ENCODE results near the gene NUDT4. TPM values are rescaled to one million over a fixed set of nuclear protein-coding genes. Genes with fewer than 3 reads are reported as not detected.

The NUDT4 gene
- 17.8 and 30.1 TPM in 2 replicates for total RNA-seq (2014; rRNA removed; shearing (Covaris generic); ENCODE audit: low replicate concordance)

DNA sequence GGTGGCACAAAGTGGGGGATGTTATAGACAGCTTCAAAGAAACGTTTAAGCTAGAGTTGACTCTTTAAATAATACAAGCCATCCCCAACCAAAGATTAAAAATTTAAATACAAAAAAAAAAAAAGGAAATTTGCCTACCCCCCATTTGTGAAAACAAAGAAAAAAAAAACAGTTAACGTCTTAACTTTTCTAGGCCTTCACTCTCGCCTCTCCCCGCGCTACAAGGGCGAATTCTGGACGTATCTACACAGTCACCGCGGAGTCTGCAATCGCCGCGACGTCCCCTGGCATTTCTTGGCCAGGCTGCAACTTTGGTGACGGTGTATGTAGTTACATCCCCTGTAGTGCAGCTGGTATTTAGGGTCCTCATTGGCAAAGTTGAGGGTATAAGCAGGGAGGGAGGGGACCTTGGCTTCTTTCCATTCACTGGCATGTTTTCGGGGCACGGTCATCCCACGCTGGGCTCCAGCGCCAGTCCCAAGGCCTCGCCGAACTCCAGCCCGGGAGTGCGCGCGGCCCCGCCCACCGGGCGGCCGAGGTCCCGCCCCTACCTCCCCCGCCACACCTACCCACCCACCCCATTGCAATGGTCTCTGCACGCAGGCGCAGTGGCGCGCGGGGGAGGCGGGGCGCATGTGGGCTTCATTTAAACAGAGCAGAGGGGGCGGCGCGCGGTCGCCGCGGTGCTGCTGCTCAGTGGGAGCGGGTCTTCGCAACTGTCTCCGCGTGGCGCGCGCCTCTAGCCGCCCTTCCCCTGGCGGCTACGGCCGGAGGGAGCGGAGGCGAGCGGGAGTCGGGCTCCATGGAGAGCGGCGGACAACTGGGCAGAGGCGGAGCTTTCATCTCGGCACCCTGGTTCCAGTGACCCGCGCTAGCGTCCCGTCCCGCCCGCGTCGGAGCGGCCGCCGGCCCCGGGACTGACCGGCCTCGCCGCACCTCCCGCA lies at the start of gene NUDT4:
TSS of gene NUDT4 (plus strand) at position 674 of the 944 bp plus-strand sequence. CDS start 398 bp downstream, outside the sequence.
- peak; percentile 86 for DNase-seq (ENCODE audit: low read depth)
- in situ Hi-C loops (cut with HindIII; ENCODE audit: low pct_unique_long_range_greater_than_20kb, low sequenced_read_pairs), result no loop called here

DNA sequence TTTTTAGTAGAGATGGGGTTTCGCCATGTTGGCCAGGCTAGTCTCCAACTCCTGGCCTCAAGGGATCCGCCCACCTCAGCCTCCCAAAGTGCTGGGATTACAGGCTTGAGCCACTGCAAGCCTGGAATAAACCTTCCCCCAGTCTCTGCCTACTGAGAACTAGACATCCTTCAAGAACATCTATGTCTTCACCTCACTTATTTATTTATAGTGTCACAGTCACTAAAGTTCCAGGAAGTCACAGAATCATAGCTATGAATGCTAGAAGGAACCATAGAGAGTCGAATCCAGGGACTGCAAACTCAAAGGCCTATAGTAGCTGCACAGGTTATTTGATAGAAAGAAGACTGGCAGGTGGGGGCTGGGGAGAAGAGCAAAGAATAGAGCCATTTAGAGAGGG lies 44.7 kb upstream of the NUDT4 start:
- in situ Hi-C loops (cut with HindIII; ENCODE audit: low pct_unique_long_range_greater_than_20kb, low sequenced_read_pairs), result no loop called here
- DNase-seq (ENCODE audit: low read depth), result no peak

DNA sequence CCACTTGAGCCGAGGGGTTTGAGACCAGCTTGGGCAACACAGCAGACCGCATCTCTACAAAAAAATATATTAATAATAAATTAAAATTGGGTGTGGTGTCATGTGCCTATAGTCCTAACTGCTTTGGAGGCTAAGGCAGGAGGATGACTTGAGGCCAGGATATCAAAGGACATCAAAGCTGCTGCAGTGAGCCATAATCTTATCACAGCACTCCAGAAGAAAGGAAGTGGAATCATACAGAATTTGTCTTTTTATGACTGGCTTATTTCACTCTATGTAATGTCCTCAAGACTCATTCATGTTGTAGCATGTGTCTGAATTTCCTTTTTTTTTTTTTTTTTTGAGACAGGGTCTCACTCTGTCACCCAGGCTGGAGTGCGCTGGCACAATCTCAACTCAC lies 43.9 kb upstream of the NUDT4 start:
- no peak for DNase-seq (ENCODE audit: low read depth)
- in situ Hi-C loops (cut with HindIII; ENCODE audit: low pct_unique_long_range_greater_than_20kb, low sequenced_read_pairs), result no loop called here

DNA sequence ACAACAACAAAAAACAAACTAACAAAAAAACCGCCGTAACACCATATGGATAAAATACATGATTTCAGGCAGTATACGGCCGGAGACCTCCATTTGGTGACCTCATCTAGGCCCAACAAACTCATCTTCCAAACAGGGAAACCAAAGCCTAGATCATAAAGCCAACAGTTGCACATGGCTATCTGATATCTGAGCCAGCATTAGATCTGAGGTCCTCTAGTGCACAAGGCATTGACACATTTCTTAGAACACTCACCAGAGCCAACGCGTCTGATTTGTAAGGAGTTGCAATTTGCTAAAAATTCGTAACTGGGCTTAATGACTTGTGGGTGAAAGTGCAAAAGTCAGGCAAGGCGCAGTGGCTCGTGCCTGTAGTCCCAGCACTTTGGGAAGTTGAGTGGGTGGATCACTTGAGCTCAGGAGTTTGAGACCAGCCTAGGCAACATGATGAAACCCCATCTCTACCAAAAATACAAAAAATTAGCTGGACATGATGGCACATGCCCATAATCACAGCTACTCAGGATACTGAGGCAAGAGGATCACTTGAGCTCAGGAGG lies 42.0 kb upstream of the NUDT4 start:
- DNase-seq (ENCODE audit: low read depth), result no peak
- in situ Hi-C loops (cut with HindIII; ENCODE audit: low pct_unique_long_range_greater_than_20kb, low sequenced_read_pairs), result no loop called here

DNA sequence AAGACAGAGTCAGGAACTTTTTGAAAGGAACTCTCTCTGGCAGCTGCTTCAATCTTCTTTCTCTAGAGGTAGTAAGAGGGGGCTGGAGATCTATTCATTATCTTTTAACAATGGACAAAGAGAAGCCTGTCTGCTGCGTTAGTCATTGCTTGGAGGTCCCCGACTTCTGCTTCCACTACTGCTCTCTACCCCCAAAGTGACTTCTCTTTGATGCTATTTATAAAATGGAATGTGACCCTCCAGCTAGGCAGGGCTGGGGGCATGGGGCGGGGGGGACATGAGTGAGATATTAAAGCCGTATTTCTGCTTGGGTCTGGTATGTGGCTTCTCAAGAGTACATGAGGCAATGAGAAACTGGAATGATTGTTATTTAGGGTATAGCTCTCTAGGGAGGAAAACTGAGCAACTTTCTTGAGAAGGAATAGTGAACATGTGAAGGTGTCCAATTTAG lies 41.4 kb upstream of the NUDT4 start:
- DNase-seq (ENCODE audit: low read depth), result no peak
- in situ Hi-C loops (cut with HindIII; ENCODE audit: low pct_unique_long_range_greater_than_20kb, low sequenced_read_pairs), result no loop called here

DNA sequence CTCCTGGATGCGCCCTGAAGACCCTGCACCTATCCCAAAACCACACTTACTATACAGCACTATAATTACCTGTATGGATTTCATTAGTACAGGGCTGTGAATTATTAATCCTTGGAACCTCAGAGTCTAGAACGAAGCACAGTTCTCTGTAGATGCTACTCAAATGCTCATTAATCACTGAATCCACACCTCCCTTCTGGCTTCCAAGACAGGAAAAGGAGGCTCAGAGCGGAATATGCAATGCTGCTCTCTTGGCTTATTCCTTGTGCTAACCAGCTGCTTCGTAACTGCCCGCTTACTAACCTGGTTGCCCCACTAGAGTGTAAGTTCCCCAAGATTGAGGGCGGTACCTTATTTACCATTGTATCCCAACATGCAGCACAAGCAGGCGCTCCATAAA lies 39.1 kb upstream of the NUDT4 start:
- in situ Hi-C loops (cut with HindIII; ENCODE audit: low pct_unique_long_range_greater_than_20kb, low sequenced_read_pairs), result no loop called here
- no peak for DNase-seq (ENCODE audit: low read depth)

DNA sequence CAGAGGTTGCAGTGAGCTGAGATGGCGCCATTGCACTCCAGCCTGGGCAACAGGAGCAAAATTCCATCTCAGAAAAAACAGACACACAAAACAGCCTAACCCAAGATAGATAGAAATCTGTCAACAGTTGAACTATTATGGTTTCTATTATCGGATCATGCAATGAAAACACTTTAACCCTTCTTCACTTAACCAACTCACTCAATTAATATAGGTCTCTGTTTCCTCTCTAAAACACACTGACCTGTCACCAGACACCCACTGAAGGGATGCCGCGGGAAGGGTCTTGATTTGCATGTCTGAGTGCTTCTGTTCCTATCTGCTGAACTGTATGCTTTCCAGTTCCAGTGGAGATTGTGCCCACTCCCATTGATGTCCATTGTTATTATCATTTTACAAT lies 38.0 kb upstream of the NUDT4 start:
- DNase-seq (ENCODE audit: low read depth), result no peak
- in situ Hi-C loops (cut with HindIII; ENCODE audit: low pct_unique_long_range_greater_than_20kb, low sequenced_read_pairs), result no loop called here

DNA sequence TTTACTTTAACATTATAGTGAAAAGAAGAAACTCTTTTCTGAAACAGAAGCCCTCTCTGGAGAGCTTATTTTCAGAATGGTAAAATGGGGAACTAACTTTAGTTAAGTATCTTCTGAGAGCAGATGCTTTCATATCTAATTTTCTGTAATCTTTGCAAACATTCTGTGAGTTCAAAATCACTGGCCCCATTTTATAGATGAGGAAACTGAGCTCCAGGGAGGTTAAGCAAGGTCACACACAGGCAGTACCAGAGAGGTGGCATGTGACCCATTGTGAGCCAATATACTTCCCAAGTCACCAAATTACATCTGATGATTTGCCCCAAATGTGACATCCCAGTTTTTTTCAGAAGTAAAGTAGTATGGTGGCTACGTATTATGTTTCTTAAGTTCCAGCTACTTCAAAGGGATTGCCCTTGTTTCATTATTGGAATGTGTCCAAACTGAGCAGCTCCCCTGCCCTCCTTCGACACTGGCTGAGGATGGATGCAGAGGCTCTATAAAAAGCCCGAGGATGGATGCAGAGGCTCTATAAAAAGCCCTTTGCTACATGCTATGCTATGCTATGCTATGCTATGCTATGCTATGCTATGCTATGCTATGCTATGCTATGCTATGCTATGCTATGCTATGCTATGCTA lies 36.2 kb upstream of the NUDT4 start:
- in situ Hi-C loops (cut with HindIII; ENCODE audit: low pct_unique_long_range_greater_than_20kb, low sequenced_read_pairs), result no loop called here

DNA sequence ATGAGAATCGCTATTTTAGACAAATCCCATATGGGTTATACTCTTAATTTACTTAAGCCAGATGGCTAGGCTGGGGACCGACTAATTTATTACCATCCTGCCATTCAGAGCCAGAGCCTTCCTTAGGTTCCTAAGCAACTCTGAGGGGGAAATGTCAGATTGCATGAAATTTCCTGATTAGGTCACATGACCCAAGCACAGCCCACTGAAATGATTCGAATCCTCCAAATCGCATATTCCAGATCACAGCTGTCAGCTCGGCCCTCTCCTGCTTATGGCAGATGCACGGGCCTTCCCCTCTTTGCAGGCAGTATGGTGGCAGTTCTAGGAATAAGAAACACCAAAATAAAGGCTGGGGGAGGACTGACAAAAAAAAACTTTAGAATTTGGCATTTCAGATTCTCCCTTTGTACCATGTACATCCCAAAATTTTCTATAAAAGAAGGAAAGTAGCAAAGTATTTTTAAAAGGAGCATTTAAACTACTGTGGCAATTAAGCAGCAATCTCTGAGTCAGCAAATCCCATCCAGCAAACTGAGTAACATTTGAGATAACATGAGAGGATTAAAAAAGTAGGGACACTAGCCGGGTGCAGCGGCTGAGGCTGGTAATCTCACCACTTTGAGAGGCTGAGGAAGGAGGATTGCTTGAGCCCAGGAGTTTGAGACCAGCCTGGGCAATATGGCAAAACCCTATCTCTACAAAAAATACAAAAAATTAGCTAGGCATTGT lies 30.5 kb upstream of the NUDT4 start:
- no peak for DNase-seq (ENCODE audit: low read depth)
- in situ Hi-C loops (cut with HindIII; ENCODE audit: low pct_unique_long_range_greater_than_20kb, low sequenced_read_pairs), result no loop called here

More for the DNA sequence above, 36.2 kb upstream of the NUDT4 start:
- DNase-seq (ENCODE audit: low read depth), result no peak

DNA sequence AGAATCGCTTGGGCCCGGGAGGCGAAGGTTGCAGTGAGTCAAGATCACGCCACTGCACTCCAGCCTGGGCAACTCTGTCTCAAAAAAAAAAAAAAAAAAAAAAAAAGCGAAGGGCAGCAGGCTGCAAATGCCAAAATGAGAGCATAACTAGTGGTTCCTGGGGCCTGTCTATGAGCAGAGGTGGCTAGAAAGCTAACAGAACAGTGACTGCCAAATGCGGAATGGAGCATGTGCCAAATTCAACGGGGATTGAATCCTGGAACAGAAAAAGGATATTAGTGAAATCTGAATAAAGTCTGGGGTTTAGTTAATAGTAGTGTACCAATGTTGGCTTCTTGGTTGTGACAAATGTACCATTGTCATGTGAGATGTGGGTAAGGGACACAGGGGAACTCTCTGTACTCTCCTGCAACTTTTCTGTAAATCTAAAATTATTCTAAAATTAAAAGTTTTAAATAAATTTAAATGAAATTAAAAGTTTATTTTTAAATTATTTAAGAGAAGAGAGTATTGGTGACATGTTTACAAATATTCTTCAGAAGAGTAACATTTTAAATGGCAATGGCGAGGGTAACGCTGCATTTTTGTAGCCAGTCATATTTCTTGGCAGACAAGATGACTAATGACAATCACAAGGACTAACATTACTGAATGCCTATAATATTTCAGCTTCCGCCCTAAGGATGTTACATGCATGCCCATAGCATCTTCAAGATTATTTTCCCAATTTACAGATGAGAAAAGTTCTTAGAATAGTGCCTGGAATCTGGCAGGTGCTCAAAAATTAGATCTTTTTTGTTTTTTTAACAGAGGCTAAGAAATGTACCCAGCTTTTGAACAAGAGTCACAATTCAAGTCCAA lies 28.9 kb upstream of the NUDT4 start:
- in situ Hi-C loops (cut with HindIII; ENCODE audit: low pct_unique_long_range_greater_than_20kb, low sequenced_read_pairs), result no loop called here
- DNase-seq (ENCODE audit: low read depth), result no peak

DNA sequence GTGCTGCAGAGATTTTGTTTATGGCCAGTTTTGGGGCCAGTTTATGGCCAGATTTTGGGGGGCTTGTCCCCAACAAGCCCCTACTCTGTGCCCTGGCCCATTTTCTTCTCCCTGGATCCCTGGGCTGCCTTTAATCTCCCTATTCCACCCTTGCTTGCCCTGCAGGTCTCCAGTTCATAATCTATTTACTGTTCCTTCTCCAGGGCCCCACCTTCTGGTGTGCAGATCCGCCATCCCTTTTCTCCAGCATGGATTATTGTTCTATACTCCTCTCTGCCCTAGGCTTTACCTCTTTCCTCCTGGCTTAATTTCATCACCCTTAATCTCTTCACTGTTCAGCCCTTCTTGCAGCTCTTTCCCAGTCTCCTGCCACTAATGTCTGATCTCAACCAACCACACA lies 26.0 kb upstream of the NUDT4 start:
- in situ Hi-C loops (cut with HindIII; ENCODE audit: low pct_unique_long_range_greater_than_20kb, low sequenced_read_pairs), result no loop called here
- no peak for DNase-seq (ENCODE audit: low read depth)

DNA sequence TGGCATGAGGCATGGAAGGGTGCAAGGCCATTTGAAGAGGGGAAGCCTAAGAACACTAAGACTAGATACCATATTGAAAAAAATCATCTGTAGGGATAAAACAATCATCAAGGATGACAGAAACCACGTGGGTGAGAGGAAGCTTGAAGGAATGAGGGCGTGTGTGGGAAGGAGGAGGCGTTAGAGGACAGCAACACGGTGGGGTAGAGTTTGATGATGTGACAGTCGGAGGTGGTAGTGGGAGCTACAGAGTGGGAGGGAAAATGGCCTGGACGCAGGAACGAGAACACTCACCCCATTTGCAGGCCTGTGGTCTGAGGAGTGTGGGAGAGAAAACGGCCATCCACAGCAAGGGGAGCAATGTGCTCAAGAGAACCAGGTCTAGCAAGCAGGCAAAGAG lies 25.4 kb upstream of the NUDT4 start:
- in situ Hi-C loops (cut with HindIII; ENCODE audit: low pct_unique_long_range_greater_than_20kb, low sequenced_read_pairs), result no loop called here
- DNase-seq (ENCODE audit: low read depth), result no peak

DNA sequence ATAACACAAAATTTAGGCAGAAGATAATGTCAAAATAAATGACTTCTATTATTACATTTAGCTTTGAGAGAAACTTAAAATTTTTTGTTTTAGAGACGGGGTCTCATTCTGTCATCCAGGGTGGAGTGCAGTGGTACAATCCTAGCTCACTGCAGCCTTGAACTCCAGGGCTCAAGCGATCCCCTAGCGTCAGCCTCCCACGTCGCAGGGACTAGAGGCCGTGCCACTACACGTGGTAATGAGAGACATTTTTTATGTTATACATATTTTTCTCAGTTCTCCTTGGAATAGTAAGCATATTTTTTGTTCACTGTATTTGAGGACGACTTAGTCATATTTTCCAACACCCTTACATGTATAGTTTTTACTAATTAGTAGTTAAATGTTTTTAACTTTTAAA lies 21.5 kb upstream of the NUDT4 start:
- in situ Hi-C loops (cut with HindIII; ENCODE audit: low pct_unique_long_range_greater_than_20kb, low sequenced_read_pairs), result no loop called here
- DNase-seq (ENCODE audit: low read depth), result no peak

DNA sequence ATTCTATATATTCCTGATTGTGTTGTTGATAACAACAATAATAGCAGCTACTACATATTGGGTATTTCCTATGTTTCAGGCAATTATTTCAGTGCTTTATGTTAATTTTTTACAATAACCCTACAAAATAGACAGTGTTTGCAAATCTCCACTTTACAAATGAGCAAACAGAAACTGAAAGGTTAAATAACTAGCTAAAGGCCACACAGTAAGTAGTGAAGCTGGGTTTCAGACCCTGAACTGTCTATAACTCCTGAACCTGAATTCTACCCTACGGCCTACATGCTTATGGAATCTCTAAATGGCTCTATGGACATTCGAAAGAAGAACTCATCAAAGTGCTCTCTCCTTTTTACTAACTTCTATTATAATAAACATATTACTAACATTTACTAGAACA lies 19.7 kb upstream of the NUDT4 start:
- no peak for DNase-seq (ENCODE audit: low read depth)
- in situ Hi-C loops (cut with HindIII; ENCODE audit: low pct_unique_long_range_greater_than_20kb, low sequenced_read_pairs), result no loop called here

DNA sequence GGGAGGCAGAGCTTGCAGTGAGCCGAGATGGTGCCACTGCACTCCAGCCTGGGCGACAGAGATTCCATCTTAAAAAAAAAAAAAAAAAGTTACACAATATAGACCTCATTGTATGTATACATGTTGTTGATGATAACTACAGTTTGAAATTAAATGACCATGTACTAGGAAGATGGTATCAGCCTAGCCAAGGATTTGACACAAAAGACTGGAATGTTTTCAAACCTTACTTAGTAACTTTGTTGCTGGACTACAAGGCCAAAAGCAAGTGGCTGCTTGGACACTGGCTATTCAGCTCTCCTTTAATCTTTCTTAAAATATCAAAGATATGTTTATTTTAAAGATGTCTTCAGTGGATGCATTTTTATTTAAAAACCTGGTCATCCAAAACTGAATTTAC lies 18.9 kb upstream of the NUDT4 start:
- DNase-seq (ENCODE audit: low read depth), result no peak
- in situ Hi-C loops (cut with HindIII; ENCODE audit: low pct_unique_long_range_greater_than_20kb, low sequenced_read_pairs), result no loop called here

DNA sequence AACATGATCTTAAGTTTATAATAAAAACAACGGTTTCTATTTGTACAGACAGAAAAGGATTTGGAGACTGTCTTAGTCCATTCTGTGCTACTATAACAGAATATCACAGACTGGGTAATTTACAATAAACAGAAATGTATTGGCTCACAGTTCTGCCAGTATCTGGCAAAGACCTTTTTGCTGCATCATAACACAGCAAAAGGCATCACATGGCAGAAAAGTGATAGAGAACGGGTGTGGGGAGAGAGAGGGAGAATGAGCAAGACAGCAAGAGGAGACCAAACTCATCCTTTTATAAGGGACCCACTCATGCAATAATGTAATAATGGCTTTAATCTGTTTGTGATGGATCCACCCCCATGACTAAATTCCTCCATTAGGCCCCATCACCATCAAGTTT lies 17.0 kb upstream of the NUDT4 start:
- no peak for DNase-seq (ENCODE audit: low read depth)
- in situ Hi-C loops (cut with HindIII; ENCODE audit: low pct_unique_long_range_greater_than_20kb, low sequenced_read_pairs), result no loop called here

DNA sequence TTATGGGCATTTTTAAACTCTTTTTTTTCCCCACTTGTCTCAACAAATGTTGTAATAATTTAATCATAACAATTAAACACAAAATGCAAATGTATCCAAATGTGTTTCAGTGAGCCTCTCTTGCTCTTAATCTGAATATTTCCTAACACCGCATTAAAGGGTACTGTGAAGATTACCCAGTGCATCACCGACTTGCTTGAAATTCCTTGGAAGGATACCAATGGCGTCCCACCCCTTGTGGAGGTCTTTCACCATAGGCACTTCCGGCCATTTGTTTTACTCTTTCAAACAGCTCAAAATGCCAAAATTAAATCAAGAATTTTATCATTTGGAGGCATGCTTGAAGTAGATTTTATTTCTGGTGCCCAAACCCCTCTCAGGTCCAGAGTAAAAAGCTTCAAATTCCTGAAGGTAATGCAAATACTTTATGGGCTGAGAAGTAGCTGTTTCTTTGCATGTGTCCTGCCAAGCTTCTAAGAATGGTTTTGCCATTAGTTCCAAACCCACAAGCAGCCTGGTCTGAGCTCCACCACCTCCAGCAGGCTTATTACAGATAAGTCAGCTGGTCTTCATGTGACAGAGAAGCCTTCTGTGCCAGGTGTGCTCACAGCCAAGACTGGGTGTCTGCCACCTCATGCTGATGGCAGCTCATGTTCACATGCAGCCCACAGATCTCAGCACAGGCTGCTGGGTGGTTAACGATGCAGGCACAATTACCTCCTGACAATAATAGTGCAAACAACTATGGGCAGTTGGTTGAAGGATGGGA lies 16.4 kb upstream of the NUDT4 start:
- peak; percentile 5 for DNase-seq (ENCODE audit: low read depth)
- in situ Hi-C loops (cut with HindIII; ENCODE audit: low pct_unique_long_range_greater_than_20kb, low sequenced_read_pairs), result no loop called here
